ENCODE measurements around the gene NTM. TPM values are rescaled to one million over a fixed set of nuclear protein-coding genes. Genes with fewer than 3 reads are reported as not detected.

Gene NTM
- total and polyA plus RNA-seq, 10 donors = 0.13 to 1.6 (median 0.67) TPM

DNA sequence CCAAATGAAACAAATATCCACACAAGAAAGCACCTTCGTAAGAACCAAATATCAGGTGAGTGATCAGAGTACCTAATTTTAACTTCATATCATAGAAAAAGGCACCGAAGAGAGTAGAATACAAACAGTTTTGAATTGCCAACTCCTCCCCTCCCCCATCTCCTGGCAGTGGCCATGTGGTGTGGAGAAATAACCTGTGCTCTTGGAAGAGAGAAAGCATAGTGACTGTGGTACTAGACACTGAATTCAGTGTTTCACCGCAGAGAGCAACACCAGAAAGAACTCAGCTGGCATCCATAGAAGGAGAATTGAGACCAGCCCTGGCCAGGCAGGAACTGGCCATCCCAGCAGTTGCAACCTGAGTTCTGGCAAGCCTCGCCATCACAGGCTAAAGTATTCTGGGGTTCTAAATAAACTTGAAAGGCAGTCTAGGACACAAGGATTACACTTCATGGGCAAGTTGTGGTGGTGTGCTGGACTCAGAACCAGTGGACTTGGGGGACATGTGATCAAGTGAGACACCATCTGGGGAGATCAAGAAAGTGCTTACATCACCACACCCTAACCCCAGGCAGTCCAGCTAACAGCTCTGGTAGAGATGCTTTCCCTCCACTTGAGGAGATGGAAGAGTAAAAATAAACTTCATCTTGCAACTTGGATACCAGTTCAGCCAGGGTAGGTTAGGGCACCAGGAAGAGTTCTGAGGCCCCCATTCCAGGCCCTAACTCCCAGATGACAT is 1003.2 kb downstream of the NTM start:
- Histone ChIP-seq H3K9me3 (no peaks in the 10 kb centered on the region), H3K36me3 (no peaks in the 10 kb centered on the region), H3K27me3 (replicated peaks in 1 of 7) (no peaks in the 10 kb centered on the region), H3K27ac (no peak overlapping the region), H3K4me1 (no peaks in the 10 kb centered on the region), H3K4me3 (no peak overlapping the region)
- TF ChIP-seq, protein P1, sequence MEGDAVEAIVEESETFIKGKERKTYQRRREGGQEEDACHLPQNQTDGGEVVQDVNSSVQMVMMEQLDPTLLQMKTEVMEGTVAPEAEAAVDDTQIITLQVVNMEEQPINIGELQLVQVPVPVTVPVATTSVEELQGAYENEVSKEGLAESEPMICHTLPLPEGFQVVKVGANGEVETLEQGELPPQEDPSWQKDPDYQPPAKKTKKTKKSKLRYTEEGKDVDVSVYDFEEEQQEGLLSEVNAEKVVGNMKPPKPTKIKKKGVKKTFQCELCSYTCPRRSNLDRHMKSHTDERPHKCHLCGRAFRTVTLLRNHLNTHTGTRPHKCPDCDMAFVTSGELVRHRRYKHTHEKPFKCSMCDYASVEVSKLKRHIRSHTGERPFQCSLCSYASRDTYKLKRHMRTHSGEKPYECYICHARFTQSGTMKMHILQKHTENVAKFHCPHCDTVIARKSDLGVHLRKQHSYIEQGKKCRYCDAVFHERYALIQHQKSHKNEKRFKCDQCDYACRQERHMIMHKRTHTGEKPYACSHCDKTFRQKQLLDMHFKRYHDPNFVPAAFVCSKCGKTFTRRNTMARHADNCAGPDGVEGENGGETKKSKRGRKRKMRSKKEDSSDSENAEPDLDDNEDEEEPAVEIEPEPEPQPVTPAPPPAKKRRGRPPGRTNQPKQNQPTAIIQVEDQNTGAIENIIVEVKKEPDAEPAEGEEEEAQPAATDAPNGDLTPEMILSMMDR (IDR thresholded peaks at IDR 0.05 in 8 of 11, conservative IDR thresholded peaks at IDR 0.05 in 3 of 11) = no peak
- TF ChIP-seq POLR2A (IDR thresholded peaks at IDR 0.05) (no peak), POLR2AphosphoS5 (IDR thresholded peaks at IDR 0.05) (no peak)
- WGBS, 5 donors = 90 to 96% (median 91%) methylated on average over 4 of the region's 4 CpGs
- intact Hi-C loops (cut with DNase I; ENCODE audit: low total_unique reads) = no loop called here
- DNase-seq = no peak

- DNase-seq = no peak
- Histone ChIP-seq H3K36me3 (no peaks in the 10 kb centered on the region), H3K27me3 (replicated peaks in 1 of 7) (no peaks in the 10 kb centered on the region), H3K4me1 (no peaks in the 10 kb centered on the region), H3K27ac (no peak overlapping the region), H3K9me3 (peaks cover 0 to 45% (median 13%) of the 10 kb centered on the region in 8 donors), H3K4me3 (no peak overlapping the region)
- intact Hi-C loops (cut with DNase I; ENCODE audit: low total_unique reads) = no loop called here
- 93 to 100% (median 96%) methylated on average over 1 to 3 of the region's 3 CpGs for WGBS, 5 donors
- TF ChIP-seq, protein P1 (IDR thresholded peaks at IDR 0.05 in 8 of 11, conservative IDR thresholded peaks at IDR 0.05 in 3 of 11) = no peak
- TF ChIP-seq POLR2AphosphoS5 (IDR thresholded peaks at IDR 0.05) = no peak
- TF ChIP-seq POLR2A (IDR thresholded peaks at IDR 0.05) = no peak
Observed at GRCh38 chr11:132379540-132379939, 1009.1 kb downstream of the NTM start.

Small RNA genes within 50 kb of the gene (small RNA-seq; reads per million reads assigned to genes)
- 0 reads per million in 4 donors for gene RNU6ATAC12P

All from spleen (tissue), 11 donors.